WTC11 (cell line): ENCODE data around the gene SOCS3.

Source experiments
- CTCF ChIP-seq: fragments of 200-600 bp; IDR thresholded peaks from 2 replicates; pipeline ENCODE4 v1.8.0; 2022; ENCODE audit warnings: antibody characterized with exemption
- ERG ChIP-seq: fragments of 250-450 bp; sonication (Bioruptor Pico); IDR thresholded peaks from 2 replicates; pipeline ENCODE4 v1.8.0; 2021; ENCODE audit warnings: mild to moderate bottlenecking
- FOXJ3 ChIP-seq: sonication (generic); formaldehyde crosslinking; IDR thresholded peaks from 2 replicates; pipeline ENCODE4 v1.9.0; 2021; ENCODE audit warnings: missing genetic modification reagents, mild to moderate bottlenecking, borderline replicate concordance
- IRF1 ChIP-seq: sonication (generic); formaldehyde crosslinking; IDR thresholded peaks from 2 replicates; pipeline ENCODE4 v1.8.0; 2023; ENCODE audit warnings: missing genetic modification reagents
- ZNF416 ChIP-seq: fragments of 250-450 bp; sonication (Bioruptor Pico); IDR thresholded peaks from 2 replicates; pipeline ENCODE4 v1.9.0; 2021; ENCODE audit warnings: mild to moderate bottlenecking, inconsistent platforms
- ZNF423 ChIP-seq: fragments of 250-450 bp; sonication (Bioruptor Pico); IDR thresholded peaks from 2 replicates; pipeline ENCODE4 v2.1.2; 2022; ENCODE audit warnings: mild to moderate bottlenecking, moderate library complexity
- TF ChIP-seq, protein P1 (sequence below): sonication (generic); formaldehyde crosslinking; conservative IDR thresholded peaks from 2 replicates; pipeline ENCODE4 v1.8.1; 2022; ENCODE audit warnings: mild to moderate bottlenecking, missing genetic modification reagents

- TF ChIP-seq ZNF416 = no peak
- no peak for TF ChIP-seq CTCF
- TF ChIP-seq, protein P1, sequence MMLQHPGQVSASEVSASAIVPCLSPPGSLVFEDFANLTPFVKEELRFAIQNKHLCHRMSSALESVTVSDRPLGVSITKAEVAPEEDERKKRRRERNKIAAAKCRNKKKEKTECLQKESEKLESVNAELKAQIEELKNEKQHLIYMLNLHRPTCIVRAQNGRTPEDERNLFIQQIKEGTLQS (CRISPR knock-in tag) = no peak
- TF ChIP-seq ERG (CRISPR knock-in tag) = no peak
- no peak for TF ChIP-seq IRF1 (CRISPR knock-in tag)
- TF ChIP-seq ZNF423 (CRISPR knock-in tag) = no peak
- no peak for TF ChIP-seq FOXJ3 (CRISPR knock-in tag)
Measured at GRCh38 chr17:78400581-78401240, 40.8 kb upstream of the SOCS3 start.
